HG03175 (cell line): Measurements from ENCODE around the gene RUSF1.
"Not testable (repeated sequence)": the region's sequence is repeated elsewhere in the genome, so short reads cannot be mapped to it uniquely, and the experiment has no call there.

Source experiments
- ATAC-seq: cut with Tn5 transposase; IDR thresholded peaks from one replicate; pipeline ENCODE4 v1.9.1; 2021; ENCODE audit warnings: mild to moderate bottlenecking, moderate library complexity; ENCODE audit not compliant: unreplicated experiment

The RUSF1 gene

DNA sequence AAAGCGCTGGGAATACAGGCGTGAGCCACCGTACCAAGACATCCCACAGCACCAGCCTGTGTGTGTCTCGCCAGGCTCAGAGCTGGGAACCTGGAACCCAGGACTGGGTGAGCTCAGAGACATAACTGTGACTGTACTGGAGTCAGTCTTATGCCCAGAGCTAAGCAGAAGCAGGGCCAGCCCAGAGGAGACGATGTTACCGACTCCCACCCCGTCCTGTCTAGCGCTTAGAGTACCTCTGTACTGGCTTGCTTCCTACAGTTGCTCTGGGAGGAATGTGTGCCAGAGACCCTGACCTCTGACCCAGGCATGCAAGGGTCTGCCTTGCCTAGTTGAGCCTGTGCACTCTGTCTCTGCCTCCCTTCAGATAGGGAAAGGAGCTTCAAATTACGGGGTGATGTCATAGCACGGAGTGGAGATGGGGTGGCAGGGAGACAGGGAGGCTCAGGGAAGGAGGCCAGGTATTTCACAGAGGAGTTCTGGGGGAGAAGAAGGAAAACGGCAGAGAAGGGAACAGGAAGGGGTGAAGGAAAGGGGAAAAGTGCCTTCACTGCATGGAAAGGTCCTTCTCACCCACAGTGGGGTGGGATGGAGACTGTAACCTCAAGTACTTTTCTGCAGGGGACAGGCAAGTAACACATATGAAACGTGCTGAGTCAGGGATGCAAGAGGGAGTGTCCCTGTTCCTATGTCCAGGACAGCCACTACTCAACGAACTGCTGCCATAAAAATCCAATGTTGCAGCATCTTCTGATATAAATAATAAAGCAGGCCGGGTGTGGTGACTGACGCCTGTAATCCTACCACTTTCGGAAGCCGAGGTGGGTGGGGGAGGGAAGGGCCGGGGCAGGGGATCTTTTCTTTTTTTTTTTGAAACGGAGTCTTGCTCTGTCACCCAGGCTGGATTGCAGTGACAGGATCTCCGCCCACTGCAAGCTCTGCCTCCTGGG is 54.7 kb downstream of the RUSF1 start:
- no peak for ATAC-seq

DNA sequence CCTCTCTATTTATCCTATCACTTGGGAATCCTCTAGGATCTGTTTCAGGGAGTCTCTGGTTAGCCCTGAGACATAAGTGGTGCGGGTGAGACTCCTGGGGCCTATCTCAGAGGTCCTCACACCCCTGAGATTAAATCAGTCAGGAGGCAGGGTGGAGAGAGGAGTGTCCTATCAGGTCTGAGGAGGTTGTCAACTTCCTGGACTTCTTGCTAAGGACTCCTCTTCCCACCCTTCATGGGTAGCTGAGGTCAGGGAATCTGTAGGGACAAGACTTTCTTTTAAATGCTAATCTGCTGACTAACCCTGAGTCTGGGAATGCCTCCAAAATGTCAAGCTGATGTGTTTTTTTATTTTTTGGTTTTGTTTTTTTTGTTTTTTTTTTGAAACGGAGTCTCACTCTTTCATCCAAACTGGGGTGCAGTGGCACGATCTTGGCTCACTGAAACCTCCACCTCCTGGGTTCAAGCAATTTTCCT is 55.5 kb downstream of the RUSF1 start:
- ATAC-seq = no peak

DNA sequence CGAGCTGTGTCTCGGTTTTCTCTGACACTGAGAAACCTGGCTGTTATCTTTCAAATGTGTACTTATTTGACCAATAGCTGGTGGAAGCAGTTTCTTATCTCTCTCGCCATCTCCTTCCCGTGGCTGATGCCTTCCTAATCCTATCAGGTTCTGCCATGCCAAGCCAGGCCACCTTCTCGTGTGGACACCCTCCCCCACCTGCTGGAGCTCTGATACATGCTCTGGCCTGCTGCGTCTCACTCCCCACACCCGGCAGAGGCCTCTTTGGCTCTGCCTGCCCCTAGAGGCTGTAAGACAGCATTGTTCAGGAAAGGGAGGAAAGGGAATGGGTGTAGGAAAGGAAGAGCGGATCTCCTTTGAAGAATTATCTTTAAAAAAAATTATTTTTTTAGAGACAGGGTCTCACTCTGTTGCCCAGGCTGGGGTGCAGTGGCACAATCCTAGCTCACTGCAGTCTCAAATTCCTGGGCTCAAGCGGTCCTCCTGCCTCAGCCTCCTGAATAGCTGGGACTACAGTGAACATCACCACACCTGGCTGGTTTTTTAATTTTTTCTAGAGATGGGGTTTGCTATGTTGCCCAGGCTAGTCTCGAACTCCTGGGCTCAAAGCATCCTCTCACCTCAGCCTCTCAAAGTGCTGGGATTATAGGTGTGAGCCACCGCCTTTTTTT is 56.4 kb downstream of the RUSF1 start:
- ATAC-seq = no peak

DNA sequence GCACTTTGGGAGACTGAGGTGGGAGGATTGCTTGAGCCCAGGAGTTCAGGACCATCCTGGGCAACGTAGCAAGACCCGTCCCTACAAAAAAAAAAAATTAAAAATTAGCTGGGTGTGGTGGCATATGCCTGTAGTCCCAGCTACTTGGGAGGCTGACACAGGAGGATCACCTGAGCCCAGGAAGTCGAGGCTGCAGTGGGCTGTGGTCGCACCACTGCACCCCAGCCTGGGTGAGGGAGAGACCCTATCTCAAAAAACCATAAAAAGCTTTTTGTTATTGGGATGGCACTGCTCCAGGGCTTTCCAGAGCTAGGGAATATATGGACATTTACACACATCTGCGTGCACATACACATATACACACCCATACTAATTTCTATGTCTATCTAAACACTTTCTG is 57.0 kb downstream of the RUSF1 start:
- no peak for ATAC-seq

DNA sequence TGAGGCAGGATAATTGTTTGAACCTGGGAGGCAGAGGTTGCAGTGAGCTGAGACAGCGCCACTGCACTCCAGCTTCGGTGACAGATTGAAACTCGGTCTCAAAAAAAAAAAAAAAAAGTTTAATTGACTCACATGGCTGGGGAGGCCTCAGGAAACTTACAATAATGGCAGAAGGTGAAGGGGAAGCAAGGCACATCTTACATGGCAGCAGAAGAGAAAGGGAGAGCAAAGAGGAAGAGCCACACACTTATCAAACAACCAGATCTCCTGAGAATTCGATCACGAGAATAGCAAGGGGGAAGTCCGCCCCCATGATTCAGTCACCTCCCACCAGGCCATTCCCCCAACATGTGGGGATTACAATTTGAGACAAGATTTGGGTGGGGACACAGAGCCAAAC is 62.3 kb downstream of the RUSF1 start:
- ATAC-seq = not testable (repeated sequence)

GRCh38 chr16:31441956-31442355 is 66.2 kb downstream of the RUSF1 start:
- no peak for ATAC-seq

DNA sequence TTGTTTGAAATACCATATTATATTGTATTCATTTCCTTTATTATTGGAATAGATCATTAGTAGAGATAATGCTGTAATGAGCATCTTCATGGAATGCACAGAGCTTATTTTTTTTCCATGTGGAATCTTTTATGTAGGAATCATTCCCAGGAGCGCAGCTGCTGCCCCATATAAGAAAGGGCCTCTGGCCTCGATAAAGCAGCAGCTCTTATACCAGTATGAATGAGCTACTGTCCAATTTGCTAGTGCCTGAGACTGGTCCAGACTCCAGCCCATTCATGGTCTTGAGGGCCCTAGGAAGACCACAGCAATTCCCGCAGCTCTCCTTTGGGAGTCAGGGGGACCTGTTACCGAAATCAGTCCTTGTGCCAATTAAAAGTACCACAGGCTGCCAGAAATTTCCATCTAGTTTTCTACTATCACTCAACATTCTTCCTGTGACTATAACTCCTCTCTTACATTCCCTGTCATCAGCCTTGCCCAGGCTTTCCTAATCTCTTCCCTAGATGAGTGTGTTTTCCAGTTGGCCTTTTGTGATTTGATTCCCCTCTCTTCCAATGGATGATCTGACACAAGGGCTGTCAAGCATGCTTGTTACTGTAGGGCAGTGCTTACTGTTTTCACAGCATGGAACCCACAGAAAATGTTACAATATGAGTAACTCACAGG is 67.5 kb downstream of the RUSF1 start:
- ATAC-seq = no peak

DNA sequence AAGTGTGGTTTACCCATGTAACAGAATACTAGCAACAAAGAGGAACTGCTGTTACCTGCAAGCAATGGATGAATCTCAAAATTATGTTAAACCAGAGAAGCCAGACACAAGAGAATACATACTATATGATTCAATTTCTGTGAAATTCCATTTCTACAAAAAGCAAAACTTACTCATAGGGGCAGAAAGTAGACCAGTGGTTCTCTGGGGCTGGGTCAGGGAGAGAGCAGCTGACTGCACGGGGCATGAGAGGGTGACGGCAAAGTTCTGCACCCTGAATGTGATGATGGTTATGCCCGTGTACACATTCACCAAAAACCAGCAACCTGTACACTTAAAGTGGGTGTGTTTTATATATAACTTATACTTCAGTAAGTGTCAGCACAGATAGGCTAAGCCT is 68.7 kb downstream of the RUSF1 start:
- no peak for ATAC-seq
